ENCODE measurements around the gene LYPD3. TPM values are rescaled to one million over a fixed set of nuclear protein-coding genes. Genes with fewer than 3 reads are reported as not detected.

Gene LYPD3
- polyA plus RNA-seq, 3 donors: 0.24 to 22.9 (median 0.48) TPM

DNA sequence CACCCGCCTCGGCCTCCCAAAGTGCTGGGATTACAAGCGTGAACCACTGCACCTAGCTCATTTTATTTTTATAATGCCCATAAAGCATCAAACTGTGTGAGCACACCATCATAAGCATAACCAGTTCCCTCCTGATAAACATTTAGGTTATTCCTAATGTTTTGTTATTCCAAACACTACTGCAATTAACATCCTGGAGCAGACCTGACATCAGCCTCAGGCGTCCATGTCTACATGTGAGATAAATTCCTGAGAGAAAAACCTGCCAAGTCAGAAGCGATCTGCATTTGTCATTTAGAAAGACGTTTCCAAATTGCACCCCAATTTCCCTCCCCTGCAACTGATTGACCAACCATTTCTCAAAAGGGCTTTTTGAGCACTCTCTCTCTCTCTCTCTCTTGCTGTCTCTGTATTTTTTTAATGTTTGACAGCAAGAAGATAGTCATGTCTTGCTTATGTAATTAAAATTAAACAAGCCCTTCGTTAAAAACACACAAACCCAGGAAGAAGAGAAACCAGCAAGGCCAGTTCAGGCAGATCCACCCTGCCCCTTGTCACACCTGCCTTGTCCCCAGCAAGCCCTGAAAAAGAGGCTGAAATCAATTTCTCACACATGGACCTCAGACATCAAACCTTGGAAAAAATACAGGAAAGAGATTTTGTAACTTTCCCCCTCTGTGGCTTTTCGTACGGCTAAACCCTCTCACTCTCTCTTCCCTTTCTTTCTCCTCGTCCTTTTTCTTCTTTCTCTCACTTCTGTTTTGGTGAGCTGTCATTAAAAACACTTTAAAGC lies 9.9 kb downstream of the LYPD3 start:
- WGBS (ENCODE audit: insufficient coverage): 54% methylated on average over 2 of the region's 10 CpGs
- Histone ChIP-seq H3K4me2 (replicated peaks; ENCODE audit: extremely low read depth, low read length, poor library complexity, severe bottlenecking) (peak overlapping the region; percentile 56), H3K9me3 (replicated peaks in 1 of 2; ENCODE audit: control insufficient read depth in 1 of 2, insufficient read depth in 1 of 2, low read length in 2 of 2) (peaks cover 0 to 5% of the 10 kb centered on the region in 2 donors), H3K4me1 (ENCODE audit: control insufficient read depth in 1 of 2, insufficient read depth in 2 of 2, low read length in 2 of 2) (peaks cover 22 to 28% of the 10 kb centered on the region in 2 donors), H2AFZ (ENCODE audit: insufficient read depth, low read depth, low read length, poor library complexity, severe bottlenecking) (peak overlapping the region; percentile 55), H3K79me2 (ENCODE audit: insufficient read depth, low read length) (no peaks in the 10 kb centered on the region), H3K4me3 (replicated peaks in 1 of 3; ENCODE audit: low read depth in 2 of 3, low read length in 3 of 3) (peak overlapping the region in 1 of 3 experiments; percentile 53), H4K20me1 (ENCODE audit: insufficient read depth, low read length) (no peaks in the 10 kb centered on the region), H3K9ac (ENCODE audit: insufficient read depth, low read length, poor library complexity, severe bottlenecking) (peak overlapping the region; percentile 45), H3K36me3 (replicated peaks in 1 of 2; ENCODE audit: control insufficient read depth in 1 of 2, insufficient read depth in 2 of 2, low read length in 2 of 2) (no peaks in the 10 kb centered on the region), H3K27ac (ENCODE audit: low read depth in 1 of 2, low read length in 2 of 2) (peak overlapping the region; percentile 8 to 44), H3K27me3 (ENCODE audit: control insufficient read depth in 2 of 2, insufficient read depth in 2 of 2, low read length in 2 of 2) (no peaks in the 10 kb centered on the region)
- Mint-ChIP-seq H3K36me3 (peaks cover 2 to 7% of the 10 kb centered on the region in 2 donors), H3K9me3 (peaks cover 3 to 11% (median 8%) of the 10 kb centered on the region in 7 donors), H3K27me3 (ENCODE audit: low read depth in 3 of 3) (peaks cover 0 to 3% (median 2%) of the 10 kb centered on the region in 3 donors), H3K27ac (peak overlapping the region; percentile 56 to 89 (median 83)), H3K4me3 (peak overlapping the region; percentile 66 to 75), H3K4me1 (peaks cover 31% of the 10 kb centered on the region)
- peak in 1 of 3 donors; percentile 26 for DNase-seq
- intact Hi-C loops (cut with micrococcal nuclease): loop anchor here in 1 of 2 donors (10.0 kb wide), 1 partner anchor 349 kb away; the partner anchor contains the start of gene LYPD5
- TF ChIP-seq, protein P1, sequence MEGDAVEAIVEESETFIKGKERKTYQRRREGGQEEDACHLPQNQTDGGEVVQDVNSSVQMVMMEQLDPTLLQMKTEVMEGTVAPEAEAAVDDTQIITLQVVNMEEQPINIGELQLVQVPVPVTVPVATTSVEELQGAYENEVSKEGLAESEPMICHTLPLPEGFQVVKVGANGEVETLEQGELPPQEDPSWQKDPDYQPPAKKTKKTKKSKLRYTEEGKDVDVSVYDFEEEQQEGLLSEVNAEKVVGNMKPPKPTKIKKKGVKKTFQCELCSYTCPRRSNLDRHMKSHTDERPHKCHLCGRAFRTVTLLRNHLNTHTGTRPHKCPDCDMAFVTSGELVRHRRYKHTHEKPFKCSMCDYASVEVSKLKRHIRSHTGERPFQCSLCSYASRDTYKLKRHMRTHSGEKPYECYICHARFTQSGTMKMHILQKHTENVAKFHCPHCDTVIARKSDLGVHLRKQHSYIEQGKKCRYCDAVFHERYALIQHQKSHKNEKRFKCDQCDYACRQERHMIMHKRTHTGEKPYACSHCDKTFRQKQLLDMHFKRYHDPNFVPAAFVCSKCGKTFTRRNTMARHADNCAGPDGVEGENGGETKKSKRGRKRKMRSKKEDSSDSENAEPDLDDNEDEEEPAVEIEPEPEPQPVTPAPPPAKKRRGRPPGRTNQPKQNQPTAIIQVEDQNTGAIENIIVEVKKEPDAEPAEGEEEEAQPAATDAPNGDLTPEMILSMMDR (IDR thresholded peaks at IDR 0.05): no peak

DNA sequence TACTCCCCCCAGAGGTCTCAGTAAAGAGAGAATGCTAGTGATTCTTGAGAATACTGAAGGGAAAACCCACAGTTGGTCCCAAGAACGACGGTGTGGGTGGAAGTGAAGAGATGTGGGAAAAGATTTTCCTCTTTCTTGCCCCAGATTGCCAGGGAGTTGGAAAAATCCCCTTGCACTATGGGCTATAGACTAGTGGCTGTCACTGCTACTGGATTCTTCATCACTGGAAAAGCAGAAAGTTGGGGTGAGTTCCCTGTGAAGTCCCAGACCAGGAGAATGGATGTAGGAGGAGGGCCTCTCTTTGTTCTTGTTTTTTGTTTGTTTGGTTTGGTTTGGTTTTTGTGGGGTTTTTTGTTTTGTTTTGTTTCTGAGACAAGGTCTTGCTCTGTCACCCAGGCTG lies 11.4 kb downstream of the LYPD3 start:
- no peak overlapping the region for H3K4me3 ChIP-seq (replicated peaks in 1 of 3; ENCODE audit: low read depth in 2 of 3, low read length in 3 of 3)
- H3K27ac ChIP-seq (ENCODE audit: low read depth in 1 of 2, low read length in 2 of 2): no peak overlapping the region
- no peak overlapping the region for H3K9ac ChIP-seq (ENCODE audit: insufficient read depth, low read length, poor library complexity, severe bottlenecking)
- peaks cover 0 to 5% of the 10 kb centered on the region in 2 donors for H3K9me3 ChIP-seq (replicated peaks in 1 of 2; ENCODE audit: control insufficient read depth in 1 of 2, insufficient read depth in 1 of 2, low read length in 2 of 2)
- DNase-seq: no peak
- Mint-ChIP-seq H3K9me3 (peaks cover 3 to 11% (median 8%) of the 10 kb centered on the region in 7 donors), H3K4me3 (no peak overlapping the region), H3K27ac (peak overlapping the region in 1 of 7 donors; percentile 8), H3K27me3 (ENCODE audit: low read depth in 3 of 3) (peaks cover 0 to 3% (median 0%) of the 10 kb centered on the region in 3 donors), H3K4me1 (peaks cover 34% of the 10 kb centered on the region), H3K36me3 (peaks cover 2 to 7% of the 10 kb centered on the region in 2 donors)
- H3K4me1 ChIP-seq (ENCODE audit: control insufficient read depth in 1 of 2, insufficient read depth in 2 of 2, low read length in 2 of 2): peaks cover 25 to 32% of the 10 kb centered on the region in 2 donors
- no peaks in the 10 kb centered on the region for H3K36me3 ChIP-seq (replicated peaks in 1 of 2; ENCODE audit: control insufficient read depth in 1 of 2, insufficient read depth in 2 of 2, low read length in 2 of 2)
- TF ChIP-seq, protein P1 (IDR thresholded peaks at IDR 0.05): no peak
- H3K79me2 ChIP-seq (ENCODE audit: insufficient read depth, low read length): no peaks in the 10 kb centered on the region
- 80% methylated on average over 2 of the region's 2 CpGs for WGBS (ENCODE audit: insufficient coverage)
- H4K20me1 ChIP-seq (ENCODE audit: insufficient read depth, low read length): no peaks in the 10 kb centered on the region
- intact Hi-C loops (cut with micrococcal nuclease): loop anchor here in 1 of 2 donors (10.0 kb wide), 1 partner anchor 351 kb away; the partner anchor contains the start of gene LYPD5
- H3K27me3 ChIP-seq (ENCODE audit: control insufficient read depth in 2 of 2, insufficient read depth in 2 of 2, low read length in 2 of 2): no peaks in the 10 kb centered on the region
- peak overlapping the region; percentile 41 for H2AFZ ChIP-seq (ENCODE audit: insufficient read depth, low read depth, low read length, poor library complexity, severe bottlenecking)
- H3K4me2 ChIP-seq (replicated peaks; ENCODE audit: extremely low read depth, low read length, poor library complexity, severe bottlenecking): no peak overlapping the region
